ENCODE results near the gene IGF2BP2. TPM values are rescaled to one million over a fixed set of nuclear protein-coding genes. Genes with fewer than 3 reads are reported as not detected.

IGF2BP2 gene
- total and polyA plus RNA-seq, 2 of the 8 experiments (the other 6 are each of a cell fraction or from before 2014, with no cell fraction given): 7.4 to 121 TPM

DNA sequence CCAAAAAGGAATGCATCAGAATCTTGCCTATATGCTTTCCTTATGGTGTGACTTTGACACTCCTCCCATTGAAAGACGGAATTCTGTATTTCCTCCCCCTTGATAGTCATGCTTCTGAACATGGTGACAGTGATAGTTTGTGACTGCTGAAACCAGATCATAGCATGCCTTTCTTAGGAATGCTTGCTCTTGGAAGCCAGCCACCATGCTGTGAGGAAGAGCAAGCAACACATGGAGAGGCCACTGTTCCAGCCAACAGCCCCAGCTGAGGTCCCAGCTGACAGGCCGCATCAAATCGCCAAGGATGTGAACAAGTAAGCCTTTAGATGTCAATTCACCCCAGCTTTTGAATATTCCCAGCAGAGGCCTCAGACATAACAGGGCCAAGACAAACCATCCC is 100.1 kb downstream of the IGF2BP2 start:
- POLR2A ChIA-PET (ENCODE audit: partially characterized antibody): interaction anchor here (1.0 to 1.1 kb wide), 4 partner anchors 13 to 80 kb away, joined by 3 to 4 read pairs (median 3); no protein-coding TSS in a partner anchor
- no peak overlapping the region for H3K23ac ChIP-seq (ENCODE audit: insufficient read length)
- H3K9me3 ChIP-seq (ENCODE audit: insufficient read depth in 2 of 2, low read depth in 1 of 2, low read length in 1 of 2): no peaks in the 10 kb centered on the region
- H2AK5ac ChIP-seq (ENCODE audit: low read depth, low read length): no peak overlapping the region
- H3K36me3 ChIP-seq (ENCODE audit: control insufficient read depth in 2 of 4, insufficient read depth in 4 of 4, low read length in 3 of 4): no peaks in the 10 kb centered on the region
- H2BK20ac ChIP-seq (ENCODE audit: low read length): no peak overlapping the region
- CTCF ChIA-PET (ENCODE audit: partially characterized antibody): interaction anchor here (0.6 to 3.2 kb wide), 6 partner anchors 9 to 132 kb away, joined by 3 to 15 read pairs (median 6); no protein-coding TSS in a partner anchor
- no peak overlapping the region for H3K9ac ChIP-seq (replicated peaks in 1 of 4; ENCODE audit: extremely low read depth in 1 of 4, low read depth in 3 of 4, low read length in 3 of 4)
- H3K4me3 ChIP-seq (ENCODE audit: extremely low read depth in 1 of 4, insufficient read depth in 2 of 4, low read depth in 3 of 4, low read length in 4 of 4): no peak overlapping the region
- no peak overlapping the region for H2BK15ac ChIP-seq (ENCODE audit: low read length)
- H3K79me1 ChIP-seq (ENCODE audit: low read depth, low read length): peaks cover 17% of the 10 kb centered on the region
- WGBS, 2 experiments (ENCODE audit: extremely low coverage in 1 of 2, insufficient coverage in 1 of 2, insufficient read length in 1 of 2, insufficient replicate concordance in 2 of 2, low coverage in 1 of 2, low lambda C conversion rate in 2 of 2, missing lambda C conversion rate in 1 of 2): 71% methylated on average over 3 of the region's 3 CpGs; no CpG with 5 or more reads in 1 of the 2 experiments
- H4K8ac ChIP-seq (ENCODE audit: extremely low read depth, insufficient read depth, low read length): no peak overlapping the region
- no peak for FAIRE-seq
- peaks cover 7 to 37% of the 10 kb centered on the region in 2 experiments for H4K20me1 ChIP-seq (replicated peaks in 1 of 2; ENCODE audit: control insufficient read depth in 1 of 2, insufficient read depth in 2 of 2, low read length in 2 of 2)
- no peak overlapping the region for H3K14ac ChIP-seq (ENCODE audit: insufficient read length)
- H3K27me3 ChIP-seq (replicated peaks in 1 of 4; ENCODE audit: control insufficient read depth in 3 of 4, extremely low read depth in 1 of 4, insufficient read depth in 3 of 4, low read length in 3 of 4): no peaks in the 10 kb centered on the region
- no peak overlapping the region for H2BK5ac ChIP-seq (ENCODE audit: low read depth, low read length)
- H3K56ac ChIP-seq (replicated peaks; ENCODE audit: insufficient read length, low read depth, low read length): no peak overlapping the region
- no peak overlapping the region for H3K18ac ChIP-seq (ENCODE audit: extremely low read depth, low read length)
- H3K27ac ChIP-seq (ENCODE audit: low read depth, low read length): no peak overlapping the region
- no peak overlapping the region for H2BK120ac ChIP-seq (replicated peaks; ENCODE audit: low read depth, low read length)
- H4K91ac ChIP-seq (replicated peaks; ENCODE audit: insufficient read length, low read length): no peak overlapping the region
- no peaks in the 10 kb centered on the region for H3K23me2 ChIP-seq (ENCODE audit: low read depth, low read length)
- H4K5ac ChIP-seq (ENCODE audit: insufficient read length, low read depth, low read length): no peak overlapping the region
- peaks cover 0 to 95% of the 10 kb centered on the region in 2 experiments; a peak in 3 of 4 replicates for H3K79me2 ChIP-seq (ENCODE audit: control insufficient read depth in 1 of 2, insufficient read depth in 2 of 2, low read length in 2 of 2)
- peaks cover 2 to 39% (median 31%) of the 10 kb centered on the region in 4 experiments; a peak in 6 of 7 replicates for H3K4me1 ChIP-seq (replicated peaks in 1 of 4; ENCODE audit: control insufficient read depth in 3 of 4, insufficient read depth in 4 of 4, low read length in 3 of 4)
- H2BK12ac ChIP-seq (ENCODE audit: low read depth, low read length): no peak overlapping the region
- no peak overlapping the region for H2AFZ ChIP-seq (ENCODE audit: low read length)
- no peak for DNase-seq (ENCODE audit: low read depth in 1 of 2, low spot score in 2 of 2)
- peak overlapping the region; percentile 2 to 41; a peak in 1 of 4 replicates for H3K4me2 ChIP-seq (ENCODE audit: insufficient read depth in 1 of 2, low read depth in 2 of 2, low read length in 2 of 2)
- H3K4ac ChIP-seq (replicated peaks; ENCODE audit: insufficient read length, low read depth, low read length): no peak overlapping the region
- peak; percentile 65 for TF ChIP-seq SAP30 (IDR thresholded peaks at IDR 0.05; ENCODE audit: insufficient read depth, insufficient replicate concordance, low read length)
- no peak for TF ChIP-seq E2F6 (IDR thresholded peaks at IDR 0.05)
- TF ChIP-seq, protein P1, sequence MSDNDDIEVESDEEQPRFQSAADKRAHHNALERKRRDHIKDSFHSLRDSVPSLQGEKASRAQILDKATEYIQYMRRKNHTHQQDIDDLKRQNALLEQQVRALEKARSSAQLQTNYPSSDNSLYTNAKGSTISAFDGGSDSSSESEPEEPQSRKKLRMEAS (IDR thresholded peaks at IDR 0.05): peak; percentile 69
- TF ChIP-seq SP2 (IDR thresholded peaks at IDR 0.05; ENCODE audit: low read length): no peak
- TF ChIP-seq CHD1 (IDR thresholded peaks at IDR 0.05; ENCODE audit: low read depth, low read length): no peak
- no peak for TF ChIP-seq BACH1 (IDR thresholded peaks at IDR 0.05; ENCODE audit: low read length)
- TF ChIP-seq CREB1 (IDR thresholded peaks at IDR 0.05): no peak
- no peak for TF ChIP-seq POU5F1 (IDR thresholded peaks at IDR 0.05; ENCODE audit: low read depth, low read length)
- no peak for TF ChIP-seq ZNF274 (IDR thresholded peaks at IDR 0.05; ENCODE audit: borderline replicate concordance, extremely low read depth, low read length)
- no peak for TF ChIP-seq TAF7 (optimal IDR thresholded peaks at IDR 0.05; ENCODE audit: borderline replicate concordance, low read depth, low read length)
- no peak for TF ChIP-seq BRCA1 (IDR thresholded peaks at IDR 0.05; ENCODE audit: low read depth, low read length)
- no peak for TF ChIP-seq GABPA (IDR thresholded peaks at IDR 0.05; ENCODE audit: borderline replicate concordance, insufficient read depth, low read length)
- no peak for TF ChIP-seq EZH2 (IDR thresholded peaks at IDR 0.05; ENCODE audit: low read depth, low read length, severe bottlenecking)
- TF ChIP-seq MAFK (IDR thresholded peaks at IDR 0.05; ENCODE audit: low read depth, low read length): no peak

Measured in H1 (cell line).